ENCODE measurements around the gene MYH7B. TPM values are rescaled to one million over a fixed set of nuclear protein-coding genes. Genes with fewer than 3 reads are reported as not detected.

Gene MYH7B
- total RNA-seq, 1 experiment from 2014 or later, result 0.07 TPM

- H3K36me3 Mint-ChIP-seq (ENCODE audit: insufficient read depth, unreplicated experiment), result peaks cover 15% of the 10 kb centered on the region
- intact Hi-C loops (cut with micrococcal nuclease), result no loop called here
- no peak overlapping the region for H3K27ac Mint-ChIP-seq (ENCODE audit: low read depth, unreplicated experiment)
- H3K4me1 Mint-ChIP-seq (ENCODE audit: insufficient read depth, unreplicated experiment), result peaks cover 6% of the 10 kb centered on the region
- no TSS peak for BruUV-seq (replicated peaks)
- CTCF ChIA-PET, result interaction anchor here (0.5 to 2.2 kb wide), 5 partner anchors 20 to 405 kb away, joined by 3 to 6 read pairs (median 3); partner anchors contain the start of gene GGT7
- no peak overlapping the region for H3K4me3 Mint-ChIP-seq (ENCODE audit: unreplicated experiment)
- TF ChIP-seq, protein P1, sequence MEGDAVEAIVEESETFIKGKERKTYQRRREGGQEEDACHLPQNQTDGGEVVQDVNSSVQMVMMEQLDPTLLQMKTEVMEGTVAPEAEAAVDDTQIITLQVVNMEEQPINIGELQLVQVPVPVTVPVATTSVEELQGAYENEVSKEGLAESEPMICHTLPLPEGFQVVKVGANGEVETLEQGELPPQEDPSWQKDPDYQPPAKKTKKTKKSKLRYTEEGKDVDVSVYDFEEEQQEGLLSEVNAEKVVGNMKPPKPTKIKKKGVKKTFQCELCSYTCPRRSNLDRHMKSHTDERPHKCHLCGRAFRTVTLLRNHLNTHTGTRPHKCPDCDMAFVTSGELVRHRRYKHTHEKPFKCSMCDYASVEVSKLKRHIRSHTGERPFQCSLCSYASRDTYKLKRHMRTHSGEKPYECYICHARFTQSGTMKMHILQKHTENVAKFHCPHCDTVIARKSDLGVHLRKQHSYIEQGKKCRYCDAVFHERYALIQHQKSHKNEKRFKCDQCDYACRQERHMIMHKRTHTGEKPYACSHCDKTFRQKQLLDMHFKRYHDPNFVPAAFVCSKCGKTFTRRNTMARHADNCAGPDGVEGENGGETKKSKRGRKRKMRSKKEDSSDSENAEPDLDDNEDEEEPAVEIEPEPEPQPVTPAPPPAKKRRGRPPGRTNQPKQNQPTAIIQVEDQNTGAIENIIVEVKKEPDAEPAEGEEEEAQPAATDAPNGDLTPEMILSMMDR (IDR thresholded peaks at IDR 0.05; ENCODE audit: unreplicated experiment), result no peak
- peaks cover 8% of the 10 kb centered on the region for H3K27me3 Mint-ChIP-seq (ENCODE audit: insufficient read depth, unreplicated experiment)
- POLR2A ChIA-PET, result interaction anchor here (1.9 kb wide), 1 partner anchor 11 kb away, joined by 4 read pairs; no protein-coding TSS in a partner anchor
- no peaks in the 10 kb centered on the region for H3K9me3 Mint-ChIP-seq (ENCODE audit: unreplicated experiment)
- DNase-seq (ENCODE audit: unreplicated experiment), result no peak
Measured at GRCh38 chr20:34988191-34988540, 32.5 kb downstream of the MYH7B start.

- ChIA-PET POLR2A (interaction anchor here (0.8 to 1.9 kb wide), 3 partner anchors 10 to 66 kb away, joined by 3 to 4 read pairs (median 4); no protein-coding TSS in a partner anchor), CTCF (interaction anchor here (0.7 to 0.8 kb wide), 2 partner anchors 115 to 119 kb away, joined by 4 read pairs; no protein-coding TSS in a partner anchor)
- H3K27me3 Mint-ChIP-seq (ENCODE audit: insufficient read depth, unreplicated experiment), result peaks cover 8% of the 10 kb centered on the region
- peaks cover 6% of the 10 kb centered on the region for H3K4me1 Mint-ChIP-seq (ENCODE audit: insufficient read depth, unreplicated experiment)
- TF ChIP-seq, protein P1 (IDR thresholded peaks at IDR 0.05; ENCODE audit: unreplicated experiment), result no peak
- intact Hi-C loops (cut with micrococcal nuclease), result no loop called here
- no peak for DNase-seq (ENCODE audit: unreplicated experiment)
- no peaks in the 10 kb centered on the region for H3K9me3 Mint-ChIP-seq (ENCODE audit: unreplicated experiment)
- no TSS peak for BruUV-seq (replicated peaks)
- no peak overlapping the region for H3K4me3 Mint-ChIP-seq (ENCODE audit: unreplicated experiment)
- no peak overlapping the region for H3K27ac Mint-ChIP-seq (ENCODE audit: low read depth, unreplicated experiment)
- H3K36me3 Mint-ChIP-seq (ENCODE audit: insufficient read depth, unreplicated experiment), result peaks cover 10% of the 10 kb centered on the region
Measured at GRCh38 chr20:34989118-34989517, 33.5 kb downstream of the MYH7B start.

GRCh38 chr20:34989670-34990069 lies 34.0 kb downstream of the MYH7B start:
- peaks cover 6% of the 10 kb centered on the region for H3K4me1 Mint-ChIP-seq (ENCODE audit: insufficient read depth, unreplicated experiment)
- CTCF ChIA-PET, result interaction anchor here (0.8 kb wide), 1 partner anchor 120 kb away, joined by 4 read pairs; no protein-coding TSS in a partner anchor
- no peaks in the 10 kb centered on the region for H3K9me3 Mint-ChIP-seq (ENCODE audit: unreplicated experiment)
- DNase-seq (ENCODE audit: unreplicated experiment), result no peak
- no peak overlapping the region for H3K27ac Mint-ChIP-seq (ENCODE audit: low read depth, unreplicated experiment)
- H3K36me3 Mint-ChIP-seq (ENCODE audit: insufficient read depth, unreplicated experiment), result peaks cover 10% of the 10 kb centered on the region
- BruUV-seq (replicated peaks), result no TSS peak
- POLR2A ChIA-PET, result interaction anchor here (0.8 to 1.9 kb wide), 3 partner anchors 10 to 67 kb away, joined by 3 to 4 read pairs (median 4); no protein-coding TSS in a partner anchor
- TF ChIP-seq, protein P1 (IDR thresholded peaks at IDR 0.05; ENCODE audit: unreplicated experiment), result no peak
- intact Hi-C loops (cut with micrococcal nuclease), result no loop called here
- H3K4me3 Mint-ChIP-seq (ENCODE audit: unreplicated experiment), result no peak overlapping the region
- H3K27me3 Mint-ChIP-seq (ENCODE audit: insufficient read depth, unreplicated experiment), result peaks cover 8% of the 10 kb centered on the region

GRCh38 chr20:34990231-34990630 lies 34.6 kb downstream of the MYH7B start:
- intact Hi-C loops (cut with micrococcal nuclease), result no loop called here
- Mint-ChIP-seq H3K27ac (ENCODE audit: low read depth, unreplicated experiment) (no peak overlapping the region), H3K4me3 (ENCODE audit: unreplicated experiment) (no peak overlapping the region), H3K4me1 (ENCODE audit: insufficient read depth, unreplicated experiment) (peaks cover 2% of the 10 kb centered on the region), H3K36me3 (ENCODE audit: insufficient read depth, unreplicated experiment) (peaks cover 13% of the 10 kb centered on the region), H3K27me3 (ENCODE audit: insufficient read depth, unreplicated experiment) (peaks cover 5% of the 10 kb centered on the region), H3K9me3 (ENCODE audit: unreplicated experiment) (no peaks in the 10 kb centered on the region)
- ChIA-PET POLR2A (interaction anchor here (1.9 kb wide), 1 partner anchor 9 kb away, joined by 4 read pairs; no protein-coding TSS in a partner anchor), CTCF (interaction anchor here (0.6 kb wide), 1 partner anchor 1959 kb away, joined by 3 read pairs; no protein-coding TSS in a partner anchor)
- TF ChIP-seq, protein P1 (IDR thresholded peaks at IDR 0.05; ENCODE audit: unreplicated experiment), result no peak
- no TSS peak for BruUV-seq (replicated peaks)
- DNase-seq (ENCODE audit: unreplicated experiment), result no peak
